Neural cell (in vitro differentiated cells): ENCODE data around the gene POU6F2.

Experiments
- CTCF ChIP-seq: fragments of 450-650 bp; IDR thresholded peaks from 2 replicates; pipeline ENCODE4 v1.5.1; 2014; ENCODE audit warnings: antibody characterized with exemption, mild to moderate bottlenecking, moderate library complexity; ENCODE audit not compliant: poor library complexity, severe bottlenecking
- EZH2 ChIP-seq: fragments of 200-600, 300-800 bp; shearing (Covaris generic), sonication (generic); IDR thresholded peaks from 2 replicates; pipeline ENCODE4 v1.6.1; 2014; ENCODE audit warnings: antibody characterized with exemption, low read length, borderline replicate concordance, mild to moderate bottlenecking; ENCODE audit not compliant: insufficient read depth, poor library complexity, severe bottlenecking
- POLR2AphosphoS5 ChIP-seq: IDR thresholded peaks from 2 replicates; pipeline ENCODE4 v1.6.1; 2012
- RAD21 ChIP-seq: fragments of 450-650 bp; conservative IDR thresholded peaks from 2 replicates; pipeline ENCODE4 v1.6.1; 2014; ENCODE audit warnings: antibody characterized with exemption, mild to moderate bottlenecking, moderate library complexity
- REST ChIP-seq: IDR thresholded peaks from 2 replicates; pipeline ENCODE4 v1.6.1; 2012; ENCODE audit warnings: borderline replicate concordance

GRCh38 chr7:39488467-39489393 is 511.0 kb downstream of the POU6F2 start:
- TF ChIP-seq EZH2 (no peak), CTCF (no peak), POLR2AphosphoS5 (no peak), REST (no peak), RAD21 (no peak)
